Hypothalamus (tissue), 51 donors: ENCODE results near the gene PRDM15.

ENCODE experiments used
- DNase-seq, 51 donors: peaks; one replicate each; lab custom pipeline; 2025; lab: John Stamatoyannopoulos, UW

The PRDM15 gene

GRCh38 chr21:41886328-41886727 is 7.2 kb upstream of the PRDM15 start:
- DNase-seq: no peak

DNA sequence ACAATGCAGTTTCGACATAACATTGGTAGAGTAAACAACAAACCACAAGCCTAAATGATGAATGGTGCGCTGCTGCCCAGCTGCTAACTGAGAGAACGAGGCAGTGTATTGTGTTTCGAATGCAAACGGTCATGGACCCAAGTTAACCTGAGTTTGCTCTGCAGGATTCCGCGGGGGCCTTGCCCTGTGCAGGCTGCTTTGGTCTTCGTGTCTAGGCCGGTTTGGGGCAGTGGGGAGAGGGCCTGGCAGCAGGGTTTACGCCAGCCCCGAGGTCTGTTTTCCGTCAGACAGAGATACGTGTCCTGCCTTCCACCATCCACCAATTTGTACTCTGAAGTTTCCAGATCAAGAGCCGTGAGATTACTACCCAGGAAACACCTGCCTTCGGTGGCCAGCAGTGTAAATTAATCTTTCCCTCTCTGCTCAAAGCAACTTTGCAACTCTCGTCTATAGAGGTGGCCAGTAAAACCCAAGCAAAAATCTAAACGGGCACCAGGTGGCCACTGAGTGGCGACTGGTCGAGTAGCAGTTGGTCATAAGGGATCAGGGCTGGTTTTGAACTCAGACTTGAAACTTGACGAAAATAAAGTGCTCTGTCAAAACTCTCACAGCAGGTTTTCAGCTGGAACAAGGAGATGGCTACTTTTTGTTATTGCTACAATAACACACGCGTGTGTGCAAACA is 6.3 kb upstream of the PRDM15 start:
- DNase-seq: no peak

DNA sequence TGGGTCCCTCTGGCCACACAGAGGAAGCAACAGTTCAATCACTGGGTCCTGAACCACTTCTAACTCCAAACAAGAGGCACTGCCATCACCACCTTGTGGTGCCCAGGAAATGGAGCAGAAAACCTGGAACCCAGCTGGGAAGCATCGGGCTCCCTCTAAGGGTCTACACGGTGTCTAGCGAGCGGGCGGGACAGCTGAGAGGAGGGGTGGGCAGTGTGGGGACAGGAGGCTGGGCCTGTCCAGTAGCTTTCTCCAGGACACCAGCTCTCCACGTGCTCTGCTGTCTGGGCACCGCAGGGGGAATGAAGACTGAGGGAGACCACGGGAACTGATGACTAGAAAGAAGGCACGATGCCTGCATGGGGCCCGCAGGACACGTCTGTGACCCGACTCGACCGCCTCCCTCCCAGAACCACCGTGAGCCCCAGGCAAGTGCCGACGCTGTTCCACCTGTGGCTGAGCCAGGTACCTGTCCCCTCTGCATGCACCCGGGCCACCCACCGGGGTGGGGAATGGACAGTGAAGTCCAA is 5.4 kb upstream of the PRDM15 start:
- no peak for DNase-seq

DNA sequence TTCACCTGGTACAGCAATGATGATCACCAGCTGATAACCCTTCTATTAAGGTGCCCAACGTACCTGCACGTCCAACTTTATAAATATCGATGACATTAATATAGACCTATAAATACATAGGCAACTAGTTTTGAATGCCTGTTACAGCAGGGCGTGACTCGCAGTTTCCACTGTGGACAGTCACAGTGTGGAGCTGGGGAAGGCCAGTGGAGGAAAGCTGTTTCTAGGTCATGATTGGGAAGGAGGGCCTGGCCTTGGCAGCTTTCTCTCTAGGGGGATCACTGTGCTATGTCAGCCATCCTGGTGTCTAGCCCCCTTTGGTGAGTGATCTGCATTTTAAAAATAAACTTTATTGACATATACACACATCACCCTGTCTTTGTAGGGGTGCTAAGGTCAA is 4.4 kb upstream of the PRDM15 start:
- no peak for DNase-seq

GRCh38 chr21:41881051-41881450 is 1.9 kb upstream of the PRDM15 start:
- DNase-seq: no peak

DNA sequence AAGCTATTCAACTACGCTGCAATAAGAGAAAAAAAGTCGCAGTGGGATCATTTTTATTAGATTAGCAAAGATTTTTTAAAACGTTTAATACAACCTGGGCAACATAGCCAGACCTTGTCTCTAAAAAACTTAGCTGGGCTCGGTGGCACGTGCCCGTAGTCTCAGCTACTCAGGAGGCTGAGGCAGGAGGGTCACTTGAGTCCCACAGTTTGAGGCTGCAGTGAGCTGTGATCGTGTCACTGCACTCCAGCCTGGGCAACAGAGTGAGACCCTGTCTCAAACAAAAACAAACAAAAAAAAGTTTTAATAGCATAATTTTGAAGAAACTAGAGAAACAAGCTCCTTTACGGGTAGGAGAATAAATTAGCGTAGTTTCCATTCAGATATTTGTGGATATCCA is 1.0 kb upstream of the PRDM15 start:
- no peak for DNase-seq

- peak in 45 of 51 donors; percentile 28 to 86 (median 66) for DNase-seq
Observed at GRCh38 chr21:41878831-41879189, 334 bp downstream of the PRDM15 start.

DNA sequence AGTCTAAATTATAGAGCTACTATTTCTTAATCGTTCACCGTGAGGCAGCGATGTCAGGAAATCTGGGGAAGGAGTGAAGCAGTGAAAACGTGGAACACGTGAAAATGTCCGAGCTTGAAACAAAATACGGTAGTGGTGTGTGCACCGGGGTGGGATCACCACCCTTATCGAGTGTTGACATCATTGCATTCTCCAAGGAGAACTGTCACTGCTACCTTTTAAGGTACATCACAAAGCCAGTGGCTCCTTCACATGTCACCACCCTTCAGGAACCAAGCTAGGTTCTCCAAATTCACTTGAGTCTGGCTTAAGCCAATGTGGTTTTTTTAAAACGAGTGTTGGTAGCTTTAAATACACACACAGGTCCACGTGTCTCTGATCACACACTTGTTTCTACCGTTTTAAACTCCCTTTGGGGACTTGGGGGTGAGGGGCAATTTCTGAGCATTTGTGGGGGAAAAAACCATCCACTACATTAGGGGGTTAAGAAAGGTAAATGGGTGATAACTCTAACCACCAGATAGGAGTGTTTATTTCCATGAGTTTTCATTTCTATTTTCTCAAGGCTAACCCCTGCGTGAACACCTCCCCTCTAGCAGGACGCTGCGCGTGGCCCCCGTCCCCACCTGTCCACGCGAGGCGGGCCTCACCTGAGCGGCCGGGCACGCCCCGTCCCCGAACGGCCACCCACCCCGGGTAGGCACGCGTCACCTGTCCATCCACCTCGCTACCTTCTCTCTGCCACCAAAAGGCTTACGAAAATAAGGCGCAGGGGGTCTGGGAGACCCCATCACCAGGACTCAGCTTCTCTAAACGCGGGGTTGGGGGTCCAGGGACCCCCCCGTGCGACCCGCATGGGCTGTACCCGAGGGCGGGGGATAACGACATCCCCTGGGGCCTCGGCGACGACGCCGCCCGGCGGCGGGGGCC is 978 bp downstream of the PRDM15 start:
- peak in 11 of 51 donors; percentile 2 to 58 (median 15) for DNase-seq

- no peak for DNase-seq
Observed at GRCh38 chr21:41876928-41877652, 2.1 kb downstream of the PRDM15 start.

DNA sequence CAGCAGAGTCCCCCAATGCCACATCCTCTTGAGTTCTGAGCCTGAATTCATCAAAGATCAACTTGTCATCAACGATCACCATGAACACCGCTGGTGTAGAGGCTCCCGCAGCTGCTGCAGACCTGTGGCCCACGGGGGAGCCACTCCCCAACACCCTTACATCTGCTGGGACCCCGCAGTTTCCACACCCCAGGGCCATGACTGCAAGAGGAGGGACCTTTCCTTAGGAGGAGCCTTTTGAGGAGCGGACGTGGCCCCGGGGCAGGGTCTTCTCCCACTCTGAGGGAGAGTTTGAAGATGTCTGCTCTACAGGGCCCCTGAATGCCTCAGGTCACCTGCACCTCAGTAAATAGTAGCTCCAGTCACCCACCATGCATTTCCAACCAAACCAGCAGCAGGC is 2.7 kb downstream of the PRDM15 start:
- DNase-seq: no peak

GRCh38 chr21:41875086-41875485 is 4.1 kb downstream of the PRDM15 start:
- no peak for DNase-seq

GRCh38 chr21:41874611-41875010 is 4.5 kb downstream of the PRDM15 start:
- DNase-seq: no peak

DNA sequence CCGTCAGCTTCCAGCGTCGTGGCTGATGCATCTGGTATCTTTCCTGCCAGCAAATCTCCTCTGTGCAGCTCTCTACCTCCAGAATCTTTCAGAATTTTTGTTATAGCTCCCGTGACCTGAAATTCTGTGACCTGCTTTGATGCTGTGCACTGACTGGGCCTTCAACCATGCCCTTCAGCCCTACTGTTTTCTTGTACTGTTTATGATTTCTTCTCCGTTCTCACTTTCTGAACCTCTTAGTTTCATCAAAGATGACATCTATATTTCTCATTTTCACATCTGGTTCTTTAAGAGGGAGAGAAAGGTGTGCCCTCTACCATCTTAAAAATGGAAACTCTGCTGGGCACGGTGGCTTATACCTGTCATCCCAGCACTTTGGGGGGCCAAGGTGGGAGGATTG is 5.7 kb downstream of the PRDM15 start:
- no peak for DNase-seq

DNA sequence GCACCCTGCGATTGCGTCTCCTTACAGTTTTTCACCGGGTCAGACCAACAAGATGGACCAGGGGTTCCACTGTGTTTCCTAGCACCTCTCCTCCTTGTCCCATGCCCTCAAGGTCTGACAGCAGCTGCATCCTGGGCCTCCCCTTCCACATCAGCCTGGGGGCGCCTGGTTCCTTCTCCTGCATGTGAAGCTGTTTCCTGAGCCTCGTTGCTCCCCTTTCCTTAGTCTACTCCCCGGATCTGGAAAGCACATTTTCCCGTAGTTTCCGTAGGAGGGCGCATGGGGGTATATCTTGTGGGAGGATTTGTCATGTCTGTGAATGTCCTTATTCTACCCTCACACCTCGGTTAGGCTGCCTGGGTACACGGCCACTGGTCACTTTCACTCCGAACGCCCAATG is 6.1 kb downstream of the PRDM15 start:
- no peak for DNase-seq

DNA sequence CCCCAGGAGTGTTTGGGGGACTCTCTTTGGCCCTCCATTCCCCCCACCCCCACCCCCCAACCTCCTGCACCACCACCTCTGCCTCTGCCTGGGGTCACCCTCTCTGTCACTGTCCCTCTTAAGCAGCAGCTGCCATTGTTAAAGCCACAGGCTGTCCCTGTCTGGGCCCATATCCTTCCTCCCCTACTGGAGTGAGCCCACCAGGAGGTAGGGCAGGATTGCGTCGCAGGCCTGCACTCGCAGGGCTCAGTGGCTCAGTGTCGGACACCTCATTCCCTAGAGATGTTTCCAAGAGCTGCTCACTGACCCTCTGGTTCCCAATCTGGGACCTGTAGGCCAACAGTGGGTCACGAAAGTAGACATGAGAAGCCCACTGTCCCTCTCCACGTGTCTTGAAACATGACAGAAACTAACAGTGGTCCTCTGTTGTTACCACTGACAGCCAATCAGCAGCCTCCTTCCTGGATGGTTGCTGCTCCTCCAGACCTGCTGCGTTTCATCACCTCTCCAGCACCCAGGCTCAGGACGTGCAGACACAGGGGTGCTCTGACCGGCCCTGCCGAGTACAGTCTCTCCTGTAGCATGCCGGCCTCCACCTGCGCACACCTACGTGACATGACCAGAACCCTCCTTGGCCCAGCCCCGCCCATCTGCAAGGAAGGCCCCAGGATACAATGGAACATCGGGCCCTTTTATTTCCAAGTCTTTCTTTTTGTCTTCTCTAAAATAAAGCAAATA is 7.7 kb downstream of the PRDM15 start:
- no peak for DNase-seq

DNA sequence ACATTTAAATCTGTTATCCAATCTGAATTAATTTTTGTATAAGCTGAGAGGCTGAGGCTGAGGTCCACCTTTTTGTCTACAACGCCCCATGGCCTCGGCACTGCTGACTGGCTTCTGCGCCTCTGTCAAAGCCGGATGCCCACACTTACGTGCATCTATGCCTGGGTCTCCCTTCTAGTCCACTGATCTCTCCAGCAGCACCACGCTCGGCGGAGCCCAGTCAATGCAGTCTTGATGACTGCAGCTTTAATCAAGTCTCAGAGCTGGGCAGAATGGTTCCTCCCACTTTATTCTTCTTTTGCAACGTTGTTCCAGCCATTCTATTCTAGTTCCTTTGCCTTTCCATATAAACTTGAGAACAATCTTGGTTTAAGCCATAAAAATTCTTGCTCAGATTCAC is 9.4 kb downstream of the PRDM15 start:
- no peak for DNase-seq

DNA sequence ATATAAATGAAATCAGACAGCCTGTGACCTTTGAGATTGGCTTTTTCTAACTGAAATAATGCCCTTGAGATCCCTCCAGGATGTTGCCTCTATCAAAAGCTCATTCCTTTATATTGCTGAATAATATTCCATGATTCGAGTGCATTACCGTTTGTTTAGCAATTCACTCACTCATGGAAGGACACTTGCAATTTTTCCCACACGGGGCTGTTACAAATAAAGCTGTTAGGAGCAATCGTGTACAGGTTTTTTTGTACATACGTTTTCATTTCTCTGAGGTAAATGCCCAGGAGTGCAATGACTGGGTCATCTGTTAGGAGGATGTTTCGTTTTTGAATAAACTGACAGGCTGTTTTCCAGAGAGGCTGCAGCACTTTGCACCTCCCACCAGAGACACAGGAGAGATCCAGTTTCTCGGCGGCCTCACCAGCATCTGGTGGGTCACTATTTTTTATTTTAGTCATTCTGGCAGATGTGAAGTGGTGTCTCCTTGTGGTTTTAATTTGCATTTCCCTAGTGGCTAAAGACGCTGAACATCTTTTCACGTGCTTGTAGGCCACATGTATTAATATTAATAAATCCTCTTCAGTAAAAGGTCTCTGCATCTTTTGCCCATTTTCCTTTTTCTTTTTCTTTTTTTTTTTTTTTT is 11.0 kb downstream of the PRDM15 start:
- DNase-seq: no peak

GRCh38 chr21:41867313-41867712 is 11.8 kb downstream of the PRDM15 start:
- DNase-seq: no peak

DNA sequence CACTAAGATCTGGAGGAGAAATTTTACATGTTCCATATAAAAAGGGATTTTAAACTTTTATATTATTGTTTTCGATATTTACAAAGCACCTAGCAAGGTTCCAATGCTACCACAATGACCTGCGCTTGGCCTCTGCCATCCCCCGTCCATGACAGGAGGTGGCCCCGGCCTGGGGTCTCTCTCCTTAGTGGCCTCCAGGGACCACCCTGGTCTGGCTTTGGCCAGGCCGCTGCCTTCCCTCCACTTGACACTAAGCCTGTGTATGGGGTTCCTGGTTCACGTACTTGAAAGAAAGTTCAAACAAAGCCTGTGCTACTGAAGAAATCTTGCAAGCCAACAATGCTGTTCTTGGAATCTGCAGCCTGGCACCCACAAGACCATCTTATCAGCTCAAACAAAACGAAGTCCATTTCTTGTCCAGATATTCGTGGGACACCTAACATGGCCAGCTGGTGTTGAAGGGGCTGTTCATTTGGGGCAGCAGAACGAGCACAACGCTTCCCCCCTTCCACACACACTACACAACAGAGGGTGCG is 12.8 kb downstream of the PRDM15 start:
- no peak for DNase-seq
